ENCODE data around the gene ARHGEF7.

The ARHGEF7 gene

DNA sequence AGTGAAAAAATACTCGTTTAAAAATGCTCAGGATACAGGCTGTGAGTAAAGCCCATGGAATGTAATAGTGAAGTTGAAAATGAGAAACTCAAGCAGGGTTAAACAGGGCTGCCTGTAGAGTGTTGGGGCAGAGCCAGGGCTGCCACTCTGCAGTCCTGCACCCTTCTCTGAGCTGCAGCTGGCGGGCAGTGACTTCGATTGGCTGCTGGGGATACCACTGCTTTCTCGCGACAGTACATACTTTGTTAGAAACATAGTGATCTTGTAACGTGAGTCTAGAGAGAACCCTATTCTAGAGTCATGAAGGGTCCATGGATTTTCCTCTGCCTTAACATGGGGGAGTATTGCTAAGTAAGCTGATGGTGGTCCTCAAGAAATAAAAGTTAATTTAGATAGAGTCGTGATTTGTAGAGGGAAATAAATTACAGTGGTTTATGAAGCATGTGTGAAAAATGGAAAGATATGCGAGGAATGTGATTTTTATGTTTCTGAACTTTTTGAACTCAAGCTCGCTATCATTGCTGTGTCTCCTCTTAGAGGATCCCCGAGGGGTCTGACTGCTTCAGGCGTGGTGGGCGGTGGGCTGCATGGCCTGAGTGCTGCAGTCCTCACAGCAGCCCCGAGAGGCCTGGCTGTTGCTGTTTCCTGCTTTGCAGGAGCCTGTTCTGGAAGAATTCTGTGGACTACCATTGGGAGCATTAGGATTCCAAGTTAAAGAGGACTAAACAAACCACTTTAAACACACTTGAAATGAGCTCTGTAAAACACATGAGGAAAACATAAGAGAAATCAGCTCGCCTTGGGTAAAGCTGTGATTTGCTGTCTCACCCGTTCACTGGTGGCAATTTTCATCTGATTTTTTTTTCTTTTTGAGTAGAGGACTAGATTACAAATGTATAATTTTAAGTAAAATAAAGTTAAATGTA is 95.7 kb downstream of the ARHGEF7 start:
- H3K4me1 ChIP-seq (ENCODE audit: insufficient read depth, insufficient read length): peaks cover 8% of the 10 kb centered on the region
- no peak for DNase-seq (ENCODE audit: low read depth, low spot score)

DNA sequence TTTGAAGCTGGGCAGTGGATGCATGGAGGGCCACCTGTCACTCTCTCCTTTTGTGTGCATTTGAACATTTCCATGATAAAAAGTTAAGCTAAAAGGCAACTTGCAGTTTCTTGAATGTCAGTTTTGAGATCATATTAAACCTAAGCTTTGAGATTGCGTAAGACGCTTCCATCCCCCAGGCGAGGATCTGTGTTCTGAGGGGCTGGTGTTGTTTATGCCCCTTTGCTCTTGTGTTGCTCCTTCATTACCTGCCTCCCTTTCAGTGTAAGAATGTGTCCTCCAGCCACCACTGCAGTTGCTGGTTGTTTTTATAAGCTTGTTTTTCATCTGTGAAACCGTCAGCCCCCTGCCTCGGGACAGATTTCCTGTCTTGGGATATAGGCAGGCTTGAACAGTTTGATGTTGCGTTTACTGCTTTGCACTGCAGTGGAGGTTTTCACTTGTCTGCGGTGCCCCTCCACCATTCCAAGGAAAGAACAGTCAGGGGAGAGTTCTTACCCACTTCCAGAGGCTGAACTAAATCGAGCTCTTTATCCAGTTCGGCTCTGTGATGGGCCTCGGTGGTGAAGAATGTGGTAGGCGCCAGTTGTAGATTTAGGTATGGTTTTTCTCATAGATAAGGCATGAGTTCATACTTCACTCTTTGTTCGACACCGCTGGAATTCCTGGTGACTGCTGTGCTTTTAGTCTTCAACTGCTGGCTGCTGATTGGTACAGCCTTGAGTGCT is 96.8 kb downstream of the ARHGEF7 start:
- no peaks in the 10 kb centered on the region for H3K27me3 ChIP-seq (ENCODE audit: insufficient read depth, insufficient read length)
- no peak overlapping the region for H3K4me3 ChIP-seq (ENCODE audit: insufficient read length, low read depth)
- no peaks in the 10 kb centered on the region for H3K9me3 ChIP-seq (ENCODE audit: insufficient read depth, low read length)
- no peak for TF ChIP-seq YY1 (IDR thresholded peaks at IDR 0.05; ENCODE audit: insufficient read depth, insufficient read length)
- TF ChIP-seq SUZ12 (IDR thresholded peaks at IDR 0.05; ENCODE audit: extremely low read depth, insufficient read depth, insufficient read length): no peak
- peaks cover 10% of the 10 kb centered on the region for H3K36me3 ChIP-seq (ENCODE audit: insufficient read depth, insufficient read length, low read length)
- peak; percentile 67 for DNase-seq (ENCODE audit: low read depth, low spot score)
- H3K4me1 ChIP-seq (ENCODE audit: insufficient read depth, insufficient read length): peaks cover 8% of the 10 kb centered on the region
- H3K9ac ChIP-seq (ENCODE audit: insufficient read length, low read depth): no peak overlapping the region

More for the DNA sequence above, 95.7 kb downstream of the ARHGEF7 start:
- no peaks in the 10 kb centered on the region for H3K27me3 ChIP-seq (ENCODE audit: insufficient read depth, insufficient read length)
- peaks cover 12% of the 10 kb centered on the region for H3K36me3 ChIP-seq (ENCODE audit: insufficient read depth, insufficient read length, low read length)
- no peak overlapping the region for H3K4me3 ChIP-seq (ENCODE audit: insufficient read length, low read depth)
- no peaks in the 10 kb centered on the region for H3K9me3 ChIP-seq (ENCODE audit: insufficient read depth, low read length)
- TF ChIP-seq SUZ12 (IDR thresholded peaks at IDR 0.05; ENCODE audit: extremely low read depth, insufficient read depth, insufficient read length) (no peak), YY1 (IDR thresholded peaks at IDR 0.05; ENCODE audit: insufficient read depth, insufficient read length) (no peak), ZNF274 (IDR thresholded peaks at IDR 0.05; ENCODE audit: low read depth, low read length) (no peak)
- no peak overlapping the region for H3K9ac ChIP-seq (ENCODE audit: insufficient read length, low read depth)

DNA sequence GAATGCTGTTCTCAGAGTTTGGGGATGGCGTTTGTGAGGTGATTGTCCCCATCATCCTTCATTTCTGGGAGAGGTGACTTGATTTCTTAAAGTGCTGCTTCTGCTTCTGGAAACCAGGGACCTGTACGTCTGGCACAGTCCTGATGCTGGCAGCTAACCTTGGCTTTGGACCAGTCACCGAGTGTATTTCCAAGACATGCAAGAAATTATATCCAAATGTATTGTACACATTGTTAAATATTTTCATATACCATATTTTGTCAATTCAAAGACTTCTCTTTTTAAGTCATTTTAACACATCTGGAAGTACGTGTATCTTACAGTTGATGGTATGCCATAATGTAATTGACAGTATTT is 97.4 kb downstream of the ARHGEF7 start:
- no peak for DNase-seq (ENCODE audit: low read depth, low spot score)
- no peak overlapping the region for H3K4me3 ChIP-seq (ENCODE audit: insufficient read length, low read depth)
- peaks cover 8% of the 10 kb centered on the region for H3K4me1 ChIP-seq (ENCODE audit: insufficient read depth, insufficient read length)
- no peaks in the 10 kb centered on the region for H3K27me3 ChIP-seq (ENCODE audit: insufficient read depth, insufficient read length)
- H3K9me3 ChIP-seq (ENCODE audit: insufficient read depth, low read length): no peaks in the 10 kb centered on the region
- peaks cover 10% of the 10 kb centered on the region for H3K36me3 ChIP-seq (ENCODE audit: insufficient read depth, insufficient read length, low read length)
- H3K9ac ChIP-seq (ENCODE audit: insufficient read length, low read depth): no peak overlapping the region
- no peak for TF ChIP-seq ZNF274 (IDR thresholded peaks at IDR 0.05; ENCODE audit: low read depth, low read length)
- no peak for TF ChIP-seq SUZ12 (IDR thresholded peaks at IDR 0.05; ENCODE audit: extremely low read depth, insufficient read depth, insufficient read length)
- TF ChIP-seq YY1 (IDR thresholded peaks at IDR 0.05; ENCODE audit: insufficient read depth, insufficient read length): no peak

DNA sequence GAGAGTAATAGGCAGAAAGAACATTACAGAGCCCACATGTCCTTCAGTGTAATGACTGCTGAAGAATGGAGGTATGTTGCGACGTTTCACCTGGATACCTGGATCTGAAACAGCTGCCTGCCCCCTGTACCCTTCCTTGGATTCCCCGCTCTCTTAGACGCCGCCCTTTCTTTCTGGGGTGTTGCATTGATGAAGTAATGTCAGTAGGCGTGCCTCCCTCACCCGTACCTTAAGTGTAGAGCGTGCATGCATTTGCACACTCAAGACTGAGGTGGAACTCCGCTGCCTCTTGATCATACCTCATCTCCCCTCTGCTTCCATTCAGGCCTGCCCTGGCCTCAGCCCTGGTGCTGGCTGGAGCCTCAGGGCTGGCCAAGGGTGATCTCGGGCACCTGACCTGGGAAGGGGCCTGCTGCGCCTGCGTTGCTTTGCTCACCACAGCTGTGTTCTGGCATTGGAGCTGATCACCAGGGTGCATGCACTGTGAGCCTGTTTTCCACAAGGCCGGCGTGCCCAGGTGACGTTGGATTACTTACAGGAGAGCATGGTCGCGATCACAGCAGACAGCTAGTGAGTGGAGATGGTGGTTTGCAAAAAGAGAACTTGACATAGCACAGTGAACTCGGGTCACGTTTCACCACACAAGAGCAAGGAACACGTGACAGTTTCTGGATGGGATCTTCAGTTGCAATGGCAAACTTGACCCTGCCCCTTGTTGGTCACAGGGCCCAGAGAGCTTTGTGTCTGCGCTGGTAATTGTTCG is 99.0 kb downstream of the ARHGEF7 start:
- DNase-seq (ENCODE audit: low read depth, low spot score): no peak
- Histone ChIP-seq H3K27me3 (ENCODE audit: insufficient read depth, insufficient read length) (no peaks in the 10 kb centered on the region), H3K4me3 (ENCODE audit: insufficient read length, low read depth) (no peak overlapping the region), H3K4me1 (ENCODE audit: insufficient read depth, insufficient read length) (peaks cover 8% of the 10 kb centered on the region), H3K9ac (ENCODE audit: insufficient read length, low read depth) (no peak overlapping the region), H3K9me3 (ENCODE audit: insufficient read depth, low read length) (no peaks in the 10 kb centered on the region), H3K36me3 (ENCODE audit: insufficient read depth, insufficient read length, low read length) (peaks cover 20% of the 10 kb centered on the region)
- TF ChIP-seq SUZ12 (IDR thresholded peaks at IDR 0.05; ENCODE audit: extremely low read depth, insufficient read depth, insufficient read length): no peak
- no peak for TF ChIP-seq ZNF274 (IDR thresholded peaks at IDR 0.05; ENCODE audit: low read depth, low read length)
- TF ChIP-seq YY1 (IDR thresholded peaks at IDR 0.05; ENCODE audit: insufficient read depth, insufficient read length): no peak

DNA sequence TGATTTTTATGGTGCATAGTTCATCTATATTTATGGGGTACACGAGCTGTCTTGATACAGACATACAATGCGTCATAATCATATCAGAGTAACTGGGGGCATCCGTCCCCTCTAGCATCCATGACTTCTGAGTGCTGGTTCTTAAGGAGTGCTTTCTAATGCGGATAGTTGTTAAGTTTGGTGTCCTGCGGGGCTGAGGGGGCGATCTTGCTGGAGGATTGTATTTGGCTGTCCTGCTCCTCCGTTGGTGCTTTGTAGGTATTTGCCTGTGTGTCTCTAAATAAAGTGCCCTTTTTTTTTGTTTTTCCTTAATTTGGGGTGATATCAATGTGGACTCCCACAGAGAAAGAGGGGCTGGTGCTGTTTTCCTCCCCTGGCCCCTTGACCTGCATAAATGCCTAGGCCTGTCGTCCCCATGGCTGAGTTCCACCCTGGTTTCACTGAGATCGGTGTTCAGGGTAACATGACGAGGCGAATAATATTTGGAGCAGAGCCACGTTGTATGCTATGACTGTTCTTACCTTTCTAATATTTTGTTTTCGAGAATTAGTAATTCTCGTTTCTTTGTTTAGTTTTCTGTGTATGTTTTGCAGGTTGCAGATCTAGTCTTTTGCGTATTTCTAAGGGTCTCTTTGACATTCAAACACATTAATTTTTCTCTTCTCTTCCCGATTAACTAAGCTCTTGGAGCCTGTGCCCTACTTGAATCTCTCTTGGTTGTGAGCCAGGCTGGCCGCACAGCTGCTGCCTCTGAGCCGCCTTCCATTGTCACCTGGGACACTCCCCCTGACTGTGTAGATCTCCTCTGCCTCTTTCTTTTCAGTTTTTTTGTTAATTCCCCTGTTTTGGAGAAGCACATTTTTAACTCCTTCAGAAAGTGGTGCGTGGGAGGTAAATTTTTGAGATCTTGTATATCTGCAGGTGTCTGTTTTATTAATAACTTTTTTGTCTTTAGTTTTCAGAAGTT is 100.3 kb downstream of the ARHGEF7 start:
- Histone ChIP-seq H3K4me3 (ENCODE audit: insufficient read length, low read depth) (no peak overlapping the region), H3K4me1 (ENCODE audit: insufficient read depth, insufficient read length) (peaks cover 8% of the 10 kb centered on the region), H3K27me3 (ENCODE audit: insufficient read depth, insufficient read length) (no peaks in the 10 kb centered on the region), H3K9ac (ENCODE audit: insufficient read length, low read depth) (no peak overlapping the region), H3K9me3 (ENCODE audit: insufficient read depth, low read length) (no peaks in the 10 kb centered on the region), H3K36me3 (ENCODE audit: insufficient read depth, insufficient read length, low read length) (peaks cover 20% of the 10 kb centered on the region)
- TF ChIP-seq YY1 (IDR thresholded peaks at IDR 0.05; ENCODE audit: insufficient read depth, insufficient read length): no peak
- no peak for TF ChIP-seq SUZ12 (IDR thresholded peaks at IDR 0.05; ENCODE audit: extremely low read depth, insufficient read depth, insufficient read length)
- no peak for TF ChIP-seq ZNF274 (IDR thresholded peaks at IDR 0.05; ENCODE audit: low read depth, low read length)
- no peak for DNase-seq (ENCODE audit: low read depth, low spot score)

GRCh38 chr13:111216166-111216960 is 101.3 kb downstream of the ARHGEF7 start:
- H3K36me3 ChIP-seq (ENCODE audit: insufficient read depth, insufficient read length, low read length): peaks cover 23% of the 10 kb centered on the region
- no peak overlapping the region for H3K4me3 ChIP-seq (ENCODE audit: insufficient read length, low read depth)
- no peak for DNase-seq (ENCODE audit: low read depth, low spot score)
- TF ChIP-seq SUZ12 (IDR thresholded peaks at IDR 0.05; ENCODE audit: extremely low read depth, insufficient read depth, insufficient read length) (no peak), YY1 (IDR thresholded peaks at IDR 0.05; ENCODE audit: insufficient read depth, insufficient read length) (no peak), ZNF274 (IDR thresholded peaks at IDR 0.05; ENCODE audit: low read depth, low read length) (no peak)
- peaks cover 8% of the 10 kb centered on the region for H3K4me1 ChIP-seq (ENCODE audit: insufficient read depth, insufficient read length)
- H3K27me3 ChIP-seq (ENCODE audit: insufficient read depth, insufficient read length): no peaks in the 10 kb centered on the region
- no peaks in the 10 kb centered on the region for H3K9me3 ChIP-seq (ENCODE audit: insufficient read depth, low read length)
- no peak overlapping the region for H3K9ac ChIP-seq (ENCODE audit: insufficient read length, low read depth)
